GM21825 (cell line): ENCODE data around the gene RAB27B.

Experiments
- ATAC-seq: cut with Tn5 transposase; IDR thresholded peaks from one replicate; pipeline ENCODE4 v1.9.1; 2021; ENCODE audit warnings: mild to moderate bottlenecking, moderate library complexity; ENCODE audit not compliant: unreplicated experiment

The RAB27B gene

DNA sequence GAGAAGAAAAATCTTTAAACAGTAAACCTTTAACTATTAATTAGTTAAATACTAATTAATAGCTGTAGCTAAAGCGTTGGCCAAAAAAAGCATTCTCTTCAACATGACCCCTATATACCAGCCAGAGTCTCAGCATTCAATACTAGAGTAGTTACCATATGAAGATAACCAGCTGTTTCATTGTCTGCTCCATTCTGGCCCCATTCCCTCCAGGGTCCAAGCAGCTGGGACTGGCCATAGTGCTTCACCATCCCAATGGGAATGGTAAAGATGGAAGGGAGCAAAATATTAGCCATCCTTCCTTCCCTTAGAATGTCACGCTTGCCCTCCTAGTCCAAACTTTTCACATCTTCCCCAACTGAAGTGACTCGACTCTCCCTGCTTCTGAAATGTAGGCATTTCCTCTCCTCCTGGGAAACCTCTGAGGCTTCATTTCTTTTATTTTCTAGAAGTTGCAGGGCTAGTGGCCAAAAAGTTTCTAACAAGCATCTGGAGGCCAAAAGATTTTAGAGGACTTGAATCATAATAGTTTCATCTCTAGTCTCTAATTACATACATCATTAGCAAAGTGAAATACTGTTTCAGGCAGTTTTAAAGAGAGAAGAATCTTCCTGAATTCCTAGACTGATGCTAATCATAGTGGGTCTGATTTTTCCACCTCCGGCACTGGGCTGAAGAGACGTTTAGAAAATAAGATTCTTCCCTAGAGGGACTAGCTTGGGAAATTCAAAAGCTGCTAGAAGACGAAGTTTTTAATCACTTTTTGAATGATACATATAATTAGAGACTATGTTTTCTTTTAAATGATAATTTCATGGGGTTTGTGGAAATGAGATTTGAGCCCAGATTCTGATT, 78.3 kb downstream of the RAB27B start:
- no peak for ATAC-seq

DNA sequence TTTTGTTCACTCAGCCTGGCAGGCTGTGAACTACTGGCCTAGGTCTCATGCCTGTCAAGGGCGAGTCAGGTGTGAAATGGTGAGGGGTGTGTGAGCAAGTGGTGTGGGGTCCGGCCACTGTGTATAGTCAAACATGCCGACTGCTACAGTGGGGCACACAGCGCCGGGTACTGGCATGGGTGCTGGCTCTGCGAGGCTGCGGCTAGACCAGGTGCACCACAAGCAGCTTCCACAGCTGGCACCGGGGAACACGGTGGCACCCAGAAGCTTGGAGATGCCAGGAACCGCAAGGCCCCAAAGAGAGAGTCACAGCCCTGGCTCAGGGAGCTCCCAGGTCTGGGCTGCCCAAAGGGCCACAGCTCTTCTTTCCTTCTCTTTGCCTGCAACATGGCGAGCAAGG, 81.3 kb downstream of the RAB27B start:
- no peak for ATAC-seq

DNA sequence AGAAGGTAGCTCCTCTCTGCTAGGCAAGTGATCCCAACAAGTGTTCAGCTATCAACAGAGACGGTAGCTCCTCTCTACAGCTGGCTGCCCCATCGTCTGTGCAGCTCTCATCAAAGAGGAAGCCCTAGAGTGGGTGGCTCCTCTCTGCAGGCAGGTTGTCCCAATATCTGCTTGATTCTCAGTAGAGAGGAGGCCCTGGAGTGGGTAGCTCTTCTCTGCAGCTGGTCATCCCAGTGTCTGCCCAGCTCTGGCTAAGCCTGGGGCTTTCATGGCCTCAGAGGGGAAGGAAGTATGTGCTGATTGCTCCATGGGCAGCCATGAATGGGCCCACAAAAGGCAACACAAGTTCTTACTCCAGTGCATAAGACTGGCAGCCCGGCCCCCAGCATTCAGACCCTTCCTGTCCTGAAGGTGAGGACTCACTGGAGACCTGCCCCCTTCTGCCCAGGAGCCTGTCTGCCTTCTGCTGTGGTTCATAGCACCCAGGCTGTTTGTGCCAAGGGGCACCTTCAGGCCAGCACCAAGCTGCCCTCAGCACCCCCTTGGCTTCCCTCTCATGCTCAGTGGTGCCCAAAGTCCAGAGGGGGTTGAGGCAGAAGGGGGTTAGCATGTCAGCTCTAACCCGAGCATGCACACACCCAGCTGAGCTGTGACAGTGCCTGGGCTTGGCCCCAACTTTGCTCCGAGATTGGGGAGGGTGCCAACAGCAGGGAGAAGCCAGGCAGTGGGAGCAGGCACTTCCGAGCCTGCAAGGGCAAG, 82.1 kb downstream of the RAB27B start:
- no peak for ATAC-seq

DNA sequence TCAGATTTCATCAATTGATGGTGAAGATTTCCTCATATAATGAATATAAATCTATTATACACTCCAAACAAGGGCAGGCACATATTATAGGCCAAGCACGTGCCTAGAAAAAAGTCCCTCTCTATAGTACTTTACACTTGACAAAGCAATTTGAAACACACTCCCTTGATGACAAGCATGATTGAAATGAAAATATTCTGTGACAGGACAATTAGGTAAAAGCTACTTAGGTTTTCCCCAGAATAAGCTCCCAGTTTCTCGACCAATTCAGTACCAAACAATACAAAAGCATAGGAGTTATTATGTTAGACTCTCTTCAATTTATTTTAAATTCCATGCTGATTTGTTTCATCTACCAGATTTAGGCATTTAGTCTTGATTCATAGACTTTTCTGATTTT, 83.3 kb downstream of the RAB27B start:
- ATAC-seq: no peak

DNA sequence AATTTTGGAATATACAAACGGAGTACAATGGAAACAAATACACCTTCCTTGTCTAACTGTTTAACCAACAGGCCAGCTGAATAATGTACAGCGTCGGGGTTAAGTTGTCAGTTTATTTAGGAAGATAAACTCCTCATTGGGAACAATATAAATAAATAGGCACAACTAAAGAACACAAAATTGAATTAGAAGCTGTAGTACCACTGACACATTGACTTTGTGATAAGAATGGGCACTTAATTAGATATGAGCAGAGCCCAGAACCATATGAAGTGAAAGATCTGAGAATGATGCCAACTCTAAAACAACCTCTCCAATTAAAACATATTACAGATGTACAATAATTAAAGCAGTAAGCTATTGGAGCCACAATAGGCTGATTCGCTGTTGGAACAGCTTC, 86.5 kb downstream of the RAB27B start:
- ATAC-seq: no peak

DNA sequence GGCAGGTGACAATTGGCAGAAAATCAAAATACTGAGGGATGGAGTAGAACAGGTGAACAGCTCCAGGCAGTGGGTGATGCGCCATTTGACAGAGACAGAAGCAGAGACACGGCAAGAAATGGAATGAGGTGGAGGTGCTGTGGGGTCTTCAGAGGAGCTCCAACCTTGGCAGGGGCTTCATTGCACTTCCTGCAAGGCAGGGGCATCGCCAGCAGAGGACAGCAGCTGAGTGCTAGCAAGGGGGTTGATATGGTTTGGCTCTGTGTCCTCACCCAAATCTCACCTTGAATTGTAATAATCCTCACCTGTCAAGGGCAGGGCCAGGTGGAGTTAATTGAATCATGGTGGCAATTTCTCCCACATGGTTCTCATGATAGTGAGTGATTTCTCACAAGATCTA, 88.2 kb downstream of the RAB27B start:
- ATAC-seq: no peak

DNA sequence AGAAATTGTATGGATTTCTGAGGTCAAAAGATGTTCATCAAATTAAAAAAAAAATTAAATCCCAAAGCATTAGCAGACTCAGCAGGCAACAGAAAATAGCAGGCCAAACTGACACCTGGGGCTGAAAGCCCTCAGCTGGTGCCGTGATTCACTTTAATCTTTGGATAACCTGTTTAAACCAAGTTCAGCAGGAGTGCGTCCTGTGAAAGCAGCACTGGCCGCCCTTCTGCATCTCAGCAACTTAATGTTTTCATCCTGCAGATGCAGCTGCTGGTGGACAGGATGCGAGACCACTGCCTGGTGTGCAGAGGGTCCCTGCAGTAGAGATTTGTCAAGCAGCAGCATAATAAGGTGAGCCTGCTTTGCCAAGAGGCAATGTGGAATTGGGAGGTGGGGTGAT, 89.8 kb downstream of the RAB27B start:
- ATAC-seq: no peak

DNA sequence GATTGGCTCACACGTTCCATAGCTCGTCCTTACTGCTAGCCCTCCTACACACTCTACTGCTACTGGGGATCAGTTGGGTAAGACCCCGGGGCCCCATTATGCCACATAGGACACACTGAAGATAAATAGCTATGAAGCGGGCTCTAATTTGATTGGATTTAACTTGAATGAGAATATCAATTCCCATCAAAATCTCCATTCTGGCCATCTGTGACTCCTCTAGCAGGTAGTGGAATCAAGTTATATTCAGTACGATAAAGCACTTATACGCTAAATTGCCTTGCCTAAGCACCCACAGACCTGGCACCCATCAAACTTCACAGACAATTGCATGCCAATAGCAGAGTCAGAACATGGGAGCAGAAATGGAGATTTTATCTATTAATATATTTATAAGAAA, 91.1 kb downstream of the RAB27B start:
- ATAC-seq: no peak

DNA sequence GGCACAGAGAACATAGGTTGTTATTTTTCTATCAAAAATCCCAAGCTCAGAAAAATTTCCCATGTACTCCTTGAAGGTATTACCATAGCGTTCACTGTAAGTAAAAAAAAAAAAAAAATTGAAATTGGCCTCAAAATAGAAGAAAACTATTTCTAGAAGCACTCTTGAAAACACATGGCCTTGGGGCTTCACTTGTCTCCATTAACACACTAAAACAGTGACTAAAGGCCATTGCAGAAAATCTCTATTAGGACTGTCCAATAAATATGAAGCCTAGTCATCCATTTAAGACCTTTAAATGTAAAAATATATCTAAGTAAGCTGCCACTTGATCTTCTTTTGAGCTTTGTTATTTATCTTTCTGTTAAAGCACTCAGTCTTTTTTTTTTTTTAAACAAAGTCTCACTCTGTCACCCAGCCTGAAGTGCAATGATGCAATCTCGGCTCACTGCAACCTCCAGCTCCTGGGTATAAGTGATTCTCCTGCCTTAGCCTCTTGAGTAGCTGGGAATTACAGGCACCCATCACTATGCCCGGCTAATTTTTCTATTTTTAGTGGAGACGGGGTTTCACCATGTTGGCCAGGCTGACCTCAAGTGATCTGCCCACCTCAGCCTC, 95.2 kb downstream of the RAB27B start:
- no peak for ATAC-seq

DNA sequence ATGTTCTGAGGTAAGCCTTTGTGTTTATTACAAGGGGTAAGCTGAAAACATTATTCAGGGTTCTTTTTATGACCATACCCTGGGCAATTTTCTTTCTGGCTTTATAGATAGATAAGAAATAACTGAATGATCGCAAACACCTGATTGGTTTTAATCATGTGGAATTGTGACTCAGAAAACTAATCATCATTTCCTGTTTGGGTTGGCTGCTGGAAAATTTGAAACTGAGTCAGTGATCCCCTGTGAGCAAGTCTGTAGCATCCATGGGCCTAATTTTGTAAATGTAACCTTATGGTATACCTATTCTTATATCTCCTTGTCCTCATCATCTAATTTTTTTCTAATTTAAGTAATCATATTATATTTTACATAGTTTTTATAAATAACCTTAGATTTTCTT, 96.7 kb downstream of the RAB27B start:
- ATAC-seq: no peak

DNA sequence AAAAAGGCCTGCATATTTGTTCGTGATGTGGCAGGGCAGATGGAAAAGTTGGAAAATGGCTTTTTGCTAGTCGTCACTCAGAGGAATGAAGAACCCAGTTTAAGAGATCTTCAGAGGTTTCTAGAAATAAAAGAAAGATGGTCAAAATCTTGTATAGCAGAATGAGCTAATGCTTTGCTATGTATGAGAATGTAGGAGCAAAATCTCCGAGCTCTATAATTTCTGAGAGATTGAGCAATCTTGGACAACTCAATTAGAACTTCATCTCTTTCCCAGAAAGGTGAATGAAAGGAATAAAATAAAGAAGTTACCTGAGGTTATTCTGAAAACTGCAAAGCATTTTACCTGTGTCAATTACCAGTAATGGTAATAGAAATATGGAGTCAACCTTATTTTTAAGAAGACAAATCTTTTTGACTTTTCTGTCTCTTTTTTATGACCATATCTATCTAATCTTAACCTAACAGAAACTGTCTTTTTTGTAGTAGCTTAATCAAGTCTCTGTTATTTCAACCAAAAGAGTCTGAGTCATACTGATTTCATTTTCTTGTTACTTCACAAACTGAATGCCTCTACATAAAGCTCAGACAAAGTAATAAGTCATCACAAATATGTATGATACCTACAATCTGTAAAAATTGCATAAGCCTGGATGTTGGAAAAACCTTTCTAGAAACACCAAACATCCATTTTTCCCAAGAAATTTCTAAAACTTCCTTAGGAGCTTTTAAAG, 98.5 kb downstream of the RAB27B start:
- no peak for ATAC-seq

DNA sequence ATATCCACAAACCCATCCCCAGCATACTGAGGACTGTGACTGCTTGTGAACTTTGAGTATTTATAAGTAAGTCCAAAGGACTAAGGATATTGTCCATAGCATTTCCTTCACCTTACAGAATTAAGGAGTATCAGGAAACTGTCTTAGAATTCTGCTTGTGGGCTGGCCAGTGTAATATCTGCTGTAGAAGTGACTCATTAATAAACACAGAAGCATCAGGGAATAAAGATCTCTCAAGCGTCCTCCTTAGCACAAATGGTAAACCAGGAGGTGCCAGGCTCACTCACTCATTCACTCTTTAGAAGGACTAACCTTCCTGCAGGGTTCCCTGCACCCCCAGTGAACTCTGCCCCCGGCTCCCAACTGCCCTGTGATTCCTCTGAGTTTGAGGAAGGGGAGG, 100.0 kb downstream of the RAB27B start:
- no peak for ATAC-seq

DNA sequence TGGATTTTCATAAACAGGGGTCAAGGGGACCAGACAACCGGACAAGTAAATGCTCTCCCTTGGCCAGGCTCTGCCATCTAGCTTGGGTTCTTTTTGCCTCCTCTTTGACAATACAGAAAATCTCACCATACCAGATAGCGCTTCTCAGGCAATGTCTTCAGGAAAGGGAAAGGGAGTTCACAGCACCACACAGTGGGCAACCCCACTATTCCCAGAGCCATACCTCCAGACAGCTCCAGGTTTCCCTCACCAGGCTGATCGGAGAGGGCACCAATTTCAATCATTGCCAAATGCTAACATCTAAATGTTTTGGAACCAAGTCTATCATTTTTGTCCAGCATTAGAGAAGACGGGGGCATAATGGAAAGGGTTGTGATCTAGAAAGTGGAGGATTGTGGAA, 102.9 kb downstream of the RAB27B start:
- ATAC-seq: no peak

DNA sequence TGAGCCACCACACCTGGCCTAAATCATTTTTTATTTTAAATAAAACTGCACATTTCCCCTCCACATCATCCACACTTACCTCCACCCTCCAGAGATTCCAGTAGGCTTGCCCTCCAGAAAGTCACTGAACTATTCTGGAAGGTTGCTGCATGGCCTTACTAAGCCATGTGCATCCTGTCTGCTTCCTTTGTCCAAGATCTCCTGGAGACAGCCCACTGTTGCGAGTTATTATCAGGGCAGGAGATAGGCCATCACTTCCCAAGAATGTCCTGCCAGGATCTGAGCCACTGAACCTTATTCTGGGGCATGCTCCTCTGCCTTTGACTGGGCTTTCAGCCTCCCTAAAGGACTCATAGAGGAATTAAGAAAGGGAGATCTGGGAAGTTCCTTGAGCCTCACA, 104.2 kb downstream of the RAB27B start:
- no peak for ATAC-seq

DNA sequence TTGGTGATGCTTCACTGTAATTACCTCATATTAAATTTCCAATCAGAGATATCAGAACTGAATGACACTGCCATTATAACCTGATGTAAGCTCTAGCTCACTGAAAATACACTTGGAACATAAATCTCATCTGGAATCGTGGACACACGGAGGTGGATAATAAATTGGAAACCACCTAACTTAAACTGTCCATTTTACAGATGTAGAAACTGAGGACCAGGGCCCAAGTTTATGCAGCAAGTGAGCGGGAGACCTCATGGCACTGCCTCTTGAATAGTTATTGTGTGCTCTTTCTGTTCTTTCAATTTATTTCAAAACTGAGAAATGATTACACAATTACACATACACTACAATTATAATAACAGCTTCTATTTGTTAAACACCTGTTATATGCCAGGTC, 110.2 kb downstream of the RAB27B start:
- no peak for ATAC-seq

DNA sequence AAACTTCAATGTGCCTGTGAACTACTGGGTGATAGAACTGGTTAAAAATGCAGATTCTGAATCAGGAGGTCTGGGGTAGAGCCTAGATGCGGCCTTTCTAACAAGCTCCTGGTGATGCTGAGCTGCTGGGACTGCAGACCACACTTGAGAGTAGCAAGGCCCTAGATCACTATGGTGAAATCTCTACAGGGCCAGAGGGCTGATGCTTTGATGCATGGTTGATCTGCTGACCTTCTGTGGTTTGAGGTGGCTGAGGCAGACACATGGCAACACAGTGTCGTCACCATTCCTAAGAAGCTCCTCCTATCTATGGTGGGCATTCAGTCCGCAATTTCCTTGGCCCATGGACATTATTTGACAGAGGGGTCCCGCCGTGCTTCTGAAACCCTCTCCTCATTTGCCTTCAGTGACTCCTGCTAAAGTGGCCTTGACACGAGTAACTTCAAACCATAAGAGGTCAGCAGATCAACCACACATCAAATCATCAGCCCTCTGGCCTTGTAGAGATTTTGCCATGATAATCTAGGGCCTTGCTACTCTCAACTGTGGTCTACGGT, 111.2 kb downstream of the RAB27B start:
- ATAC-seq: no peak

DNA sequence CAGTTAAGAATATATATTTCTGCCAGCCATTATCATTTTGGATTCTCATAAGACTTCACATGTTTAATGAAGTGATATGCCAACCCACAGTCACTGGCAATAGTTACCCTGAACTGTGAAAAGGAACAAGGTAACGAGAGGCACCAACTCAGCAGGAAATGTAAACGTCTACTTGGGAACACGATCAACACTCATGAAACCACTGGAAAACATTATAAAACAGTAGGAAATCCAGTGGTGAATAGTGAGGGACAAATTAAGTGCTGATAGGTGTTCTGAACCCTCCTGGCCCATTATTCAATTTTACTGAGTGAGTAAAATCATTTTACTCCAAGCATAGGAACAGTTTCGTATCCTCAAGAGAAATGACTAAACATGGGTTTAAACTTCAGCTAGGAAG, 113.9 kb downstream of the RAB27B start:
- no peak for ATAC-seq

DNA sequence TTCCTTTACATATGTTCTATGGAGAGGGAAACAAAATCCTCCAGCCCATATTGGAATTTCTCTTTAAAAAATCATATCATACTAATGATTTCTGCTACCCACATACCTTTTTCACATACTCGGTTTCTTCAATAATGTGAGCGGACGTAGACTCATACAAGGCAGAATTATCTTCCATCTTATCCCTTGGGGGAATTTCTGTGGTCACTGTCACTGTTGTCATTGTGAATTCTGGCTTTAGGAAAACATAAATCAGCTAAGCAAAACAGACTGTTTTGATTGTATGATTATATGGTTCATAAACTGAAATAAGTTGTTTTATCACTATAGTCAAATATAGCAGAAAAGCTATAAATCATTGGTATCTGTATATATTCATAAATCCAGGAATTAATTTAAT, 114.3 kb downstream of the RAB27B start:
- ATAC-seq: no peak
